ENCODE measurements around the gene PITPNC1. TPM values are rescaled to one million over a fixed set of nuclear protein-coding genes. Genes with fewer than 3 reads are reported as not detected.

PITPNC1 gene
- total RNA-seq, 1 experiment from 2014 or later, result 4.2 TPM

DNA sequence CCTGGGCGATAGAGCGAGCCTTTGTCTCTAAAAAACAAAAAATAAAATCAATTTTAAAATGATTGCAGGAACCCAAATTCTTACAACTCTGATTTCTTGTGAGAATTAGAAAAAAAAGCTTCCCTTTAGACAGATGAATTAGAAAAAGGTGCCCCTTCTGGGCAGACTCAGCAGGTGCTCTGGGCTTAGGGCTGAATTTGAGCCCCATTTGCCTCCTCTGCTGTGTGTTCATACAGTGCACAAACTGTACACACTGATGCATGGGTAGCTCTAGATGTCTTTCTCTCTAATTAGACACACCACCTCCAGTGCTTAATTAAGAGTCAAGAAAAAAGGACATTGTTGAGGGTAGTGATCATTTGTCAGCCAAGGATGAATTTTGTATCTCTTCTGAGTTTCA is 302.1 kb downstream of the PITPNC1 start:
- H3K4me3 Mint-ChIP-seq (ENCODE audit: unreplicated experiment), result no peak overlapping the region
- intact Hi-C loops (cut with micrococcal nuclease; ENCODE audit: unreplicated experiment), result no loop called here
- ChIA-PET POLR2A (no interaction called here), CTCF (interaction anchor here (0.9 kb wide), 1 partner anchor 76 kb away, joined by 3 read pairs; no protein-coding TSS in a partner anchor)
- TF ChIP-seq, protein P1, sequence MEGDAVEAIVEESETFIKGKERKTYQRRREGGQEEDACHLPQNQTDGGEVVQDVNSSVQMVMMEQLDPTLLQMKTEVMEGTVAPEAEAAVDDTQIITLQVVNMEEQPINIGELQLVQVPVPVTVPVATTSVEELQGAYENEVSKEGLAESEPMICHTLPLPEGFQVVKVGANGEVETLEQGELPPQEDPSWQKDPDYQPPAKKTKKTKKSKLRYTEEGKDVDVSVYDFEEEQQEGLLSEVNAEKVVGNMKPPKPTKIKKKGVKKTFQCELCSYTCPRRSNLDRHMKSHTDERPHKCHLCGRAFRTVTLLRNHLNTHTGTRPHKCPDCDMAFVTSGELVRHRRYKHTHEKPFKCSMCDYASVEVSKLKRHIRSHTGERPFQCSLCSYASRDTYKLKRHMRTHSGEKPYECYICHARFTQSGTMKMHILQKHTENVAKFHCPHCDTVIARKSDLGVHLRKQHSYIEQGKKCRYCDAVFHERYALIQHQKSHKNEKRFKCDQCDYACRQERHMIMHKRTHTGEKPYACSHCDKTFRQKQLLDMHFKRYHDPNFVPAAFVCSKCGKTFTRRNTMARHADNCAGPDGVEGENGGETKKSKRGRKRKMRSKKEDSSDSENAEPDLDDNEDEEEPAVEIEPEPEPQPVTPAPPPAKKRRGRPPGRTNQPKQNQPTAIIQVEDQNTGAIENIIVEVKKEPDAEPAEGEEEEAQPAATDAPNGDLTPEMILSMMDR (IDR thresholded peaks at IDR 0.05; ENCODE audit: insufficient read depth in 1 of 2, low read depth in 1 of 2, low read length in 1 of 2, severe bottlenecking in 1 of 2, unreplicated experiment in 1 of 2), result no peak
- Histone ChIP-seq H3K4me3 (ENCODE audit: low read depth, low read length) (no peak overlapping the region), H3K9me3 (no peaks in the 10 kb centered on the region), H3K4me1 (no peaks in the 10 kb centered on the region), H3K36me3 (ENCODE audit: control insufficient read depth, insufficient read depth, low read length) (no peaks in the 10 kb centered on the region), H3K27me3 (replicated peaks; ENCODE audit: control insufficient read depth, insufficient read depth, low read length) (no peaks in the 10 kb centered on the region)
- H3K27ac Mint-ChIP-seq (ENCODE audit: unreplicated experiment), result no peak overlapping the region
- H3K9me3 Mint-ChIP-seq (ENCODE audit: unreplicated experiment), result no peaks in the 10 kb centered on the region
- no peak for DNase-seq
- H3K27me3 Mint-ChIP-seq (ENCODE audit: insufficient read depth, unreplicated experiment), result no peaks in the 10 kb centered on the region
- BruUV-seq (replicated peaks), result no TSS peak
- no peaks in the 10 kb centered on the region for H3K4me1 Mint-ChIP-seq (ENCODE audit: low read depth, unreplicated experiment)
- H3K36me3 Mint-ChIP-seq (ENCODE audit: insufficient read depth, unreplicated experiment), result no peaks in the 10 kb centered on the region

DNA sequence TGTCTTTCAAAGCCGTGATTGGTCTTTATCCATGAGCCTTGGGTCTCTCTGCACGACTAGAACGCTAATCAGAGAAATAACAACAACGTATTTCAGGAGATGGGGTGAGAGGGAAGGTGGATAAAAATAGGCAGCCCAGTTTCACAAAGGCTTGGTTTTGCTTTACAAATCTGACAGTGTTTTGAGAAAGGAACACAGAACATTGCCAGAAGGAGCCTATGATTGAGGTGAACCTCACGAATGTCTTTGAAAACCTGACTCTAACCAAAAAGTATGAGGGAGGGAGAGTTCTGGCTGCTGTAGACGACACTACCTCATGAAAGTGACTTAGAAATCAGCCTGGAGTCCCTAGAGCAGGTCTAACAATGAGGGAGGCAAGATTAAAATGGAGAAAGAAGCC is 302.6 kb downstream of the PITPNC1 start:
- Histone ChIP-seq H3K4me1 (no peaks in the 10 kb centered on the region), H3K36me3 (ENCODE audit: control insufficient read depth, insufficient read depth, low read length) (no peaks in the 10 kb centered on the region), H3K9me3 (no peaks in the 10 kb centered on the region), H3K4me3 (ENCODE audit: low read depth, low read length) (no peak overlapping the region), H3K27me3 (replicated peaks; ENCODE audit: control insufficient read depth, insufficient read depth, low read length) (no peaks in the 10 kb centered on the region)
- H3K27ac Mint-ChIP-seq (ENCODE audit: unreplicated experiment), result no peak overlapping the region
- ChIA-PET CTCF (interaction anchor here (0.9 kb wide), 1 partner anchor 77 kb away, joined by 3 read pairs; no protein-coding TSS in a partner anchor), POLR2A (no interaction called here)
- no peaks in the 10 kb centered on the region for H3K36me3 Mint-ChIP-seq (ENCODE audit: insufficient read depth, unreplicated experiment)
- no peaks in the 10 kb centered on the region for H3K27me3 Mint-ChIP-seq (ENCODE audit: insufficient read depth, unreplicated experiment)
- H3K4me1 Mint-ChIP-seq (ENCODE audit: low read depth, unreplicated experiment), result no peaks in the 10 kb centered on the region
- BruUV-seq (replicated peaks), result no TSS peak
- no peaks in the 10 kb centered on the region for H3K9me3 Mint-ChIP-seq (ENCODE audit: unreplicated experiment)
- no peak overlapping the region for H3K4me3 Mint-ChIP-seq (ENCODE audit: unreplicated experiment)
- intact Hi-C loops (cut with micrococcal nuclease; ENCODE audit: unreplicated experiment), result no loop called here
- DNase-seq, result no peak
- TF ChIP-seq, protein P1 (IDR thresholded peaks at IDR 0.05; ENCODE audit: insufficient read depth in 1 of 2, low read depth in 1 of 2, low read length in 1 of 2, severe bottlenecking in 1 of 2, unreplicated experiment in 1 of 2), result no peak

DNA sequence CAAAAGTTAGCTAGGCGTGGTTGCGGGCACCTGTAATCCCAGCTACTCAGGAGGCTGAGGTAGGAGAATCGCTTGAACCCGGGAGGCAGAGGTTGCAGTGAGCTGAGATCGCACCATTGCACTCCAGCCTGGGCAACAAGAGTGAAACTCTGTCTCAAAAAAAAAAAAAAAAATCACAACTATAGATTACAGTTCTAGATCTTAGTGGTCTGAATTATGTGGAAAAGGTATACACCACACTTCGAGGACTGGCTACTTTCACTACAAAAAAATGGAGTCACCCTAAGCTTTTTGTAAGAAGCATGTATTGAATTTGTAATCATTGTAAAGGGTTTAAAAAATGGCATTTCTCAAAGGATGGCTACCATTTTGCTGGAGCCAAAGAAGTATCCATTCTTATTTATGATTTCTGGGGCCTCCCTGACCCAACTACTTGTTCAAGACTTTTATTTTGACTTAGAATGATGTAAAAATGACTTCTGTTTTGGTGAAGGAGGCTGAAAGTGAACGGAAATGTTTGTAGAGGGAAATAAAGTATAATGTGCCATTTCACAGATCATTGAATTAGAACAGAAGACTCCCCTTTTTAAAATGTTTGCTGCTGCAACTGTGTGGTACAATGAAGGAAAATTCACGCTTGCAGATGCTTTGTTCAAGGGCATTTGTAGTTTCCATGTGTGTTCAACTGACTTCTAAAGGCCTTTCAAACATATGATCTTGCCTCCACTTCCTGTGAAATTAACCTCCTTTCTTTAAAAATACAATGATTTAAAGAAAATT is 303.6 kb downstream of the PITPNC1 start:
- no peak overlapping the region for H3K4me3 ChIP-seq (ENCODE audit: low read depth, low read length)
- H3K36me3 Mint-ChIP-seq (ENCODE audit: insufficient read depth, unreplicated experiment), result no peaks in the 10 kb centered on the region
- H3K27me3 Mint-ChIP-seq (ENCODE audit: insufficient read depth, unreplicated experiment), result no peaks in the 10 kb centered on the region
- no peak overlapping the region for H3K4me3 Mint-ChIP-seq (ENCODE audit: unreplicated experiment)
- DNase-seq, result no peak
- H3K9me3 ChIP-seq, result no peaks in the 10 kb centered on the region
- no peaks in the 10 kb centered on the region for H3K4me1 Mint-ChIP-seq (ENCODE audit: low read depth, unreplicated experiment)
- H3K4me1 ChIP-seq, result no peaks in the 10 kb centered on the region
- TF ChIP-seq, protein P1 (IDR thresholded peaks at IDR 0.05; ENCODE audit: insufficient read depth in 1 of 2, low read depth in 1 of 2, low read length in 1 of 2, severe bottlenecking in 1 of 2, unreplicated experiment in 1 of 2), result no peak
- no peaks in the 10 kb centered on the region for H3K27me3 ChIP-seq (replicated peaks; ENCODE audit: control insufficient read depth, insufficient read depth, low read length)
- H3K9me3 Mint-ChIP-seq (ENCODE audit: unreplicated experiment), result no peaks in the 10 kb centered on the region
- H3K27ac Mint-ChIP-seq (ENCODE audit: unreplicated experiment), result no peak overlapping the region
- CTCF ChIA-PET, result no interaction called here
- intact Hi-C loops (cut with micrococcal nuclease; ENCODE audit: unreplicated experiment), result no loop called here
- no TSS peak for BruUV-seq (replicated peaks)
- POLR2A ChIA-PET, result no interaction called here
- H3K36me3 ChIP-seq (ENCODE audit: control insufficient read depth, insufficient read depth, low read length), result no peaks in the 10 kb centered on the region
